Loucy (cell line): Measurements from ENCODE around the gene SLC45A3.

Source experiments
- H2AFZ ChIP-seq: fragments of 200-600 bp; sonication (generic); 2 replicates; pipeline ENCODE4 v1.6.0; 2016; ENCODE audit warnings: antibody characterized with exemption, mild to moderate bottlenecking, low read length, moderate library complexity
- H3F3A ChIP-seq: fragments of 200-600 bp; 2 replicates; pipeline ENCODE4 v1.6.0; 2016; ENCODE audit warnings: antibody characterized with exemption, low read depth, mild to moderate bottlenecking
- H3K27me3 ChIP-seq: fragments of 200-600 bp; sonication (generic); 2 replicates; pipeline ENCODE4 v1.6.1; 2014; ENCODE audit warnings: low read length, mild to moderate bottlenecking; ENCODE audit not compliant: insufficient read depth, poor library complexity, severe bottlenecking
- H3K36me3 ChIP-seq: fragments of 200-600 bp; sonication (generic); 2 replicates; pipeline ENCODE4 v1.6.1; 2016; ENCODE audit warnings: low read length; ENCODE audit not compliant: insufficient read depth
- H3K4me1 ChIP-seq: fragments of 200-600 bp; sonication (generic); 2 replicates; pipeline ENCODE4 v1.5.1; 2014; ENCODE audit warnings: low read length, mild to moderate bottlenecking; ENCODE audit not compliant: insufficient read depth, poor library complexity, severe bottlenecking
- H3K4me2 ChIP-seq: fragments of 200-600 bp; sonication (generic); 2 replicates; pipeline ENCODE4 v1.6.0; 2014; ENCODE audit warnings: antibody characterized with exemption, low read length, low read depth, mild to moderate bottlenecking; ENCODE audit not compliant: poor library complexity, severe bottlenecking
- H3K4me3 ChIP-seq: fragments of 200-600 bp; sonication (generic); 2 replicates; pipeline ENCODE4 v1.5.1; 2014; ENCODE audit warnings: low read length, mild to moderate bottlenecking, mixed read lengths; ENCODE audit not compliant: poor library complexity, severe bottlenecking
- H3K79me2 ChIP-seq: fragments of 200-600 bp; sonication (generic); 2 replicates; pipeline ENCODE4 v1.6.1; 2014; ENCODE audit warnings: low read length; ENCODE audit not compliant: insufficient read depth
- H3K9ac ChIP-seq: fragments of 200-600 bp; sonication (generic); 2 replicates; pipeline ENCODE4 v1.6.0; 2014; ENCODE audit warnings: mild to moderate bottlenecking, low read depth, low read length, moderate library complexity; ENCODE audit not compliant: poor library complexity, severe bottlenecking
- H3K9me2 ChIP-seq: fragments of 200-600 bp; sonication (generic); replicated peaks from 2 replicates; pipeline ENCODE4 v1.6.1; 2016; ENCODE audit warnings: low read depth, low read length, mixed read lengths
- H3K9me3 ChIP-seq: fragments of 200-600 bp; sonication (generic); 2 replicates; pipeline ENCODE4 v1.6.1; 2014; ENCODE audit warnings: mild to moderate bottlenecking, antibody characterized with exemption, low read length, low read depth; ENCODE audit not compliant: insufficient read depth
- H4K20me1 ChIP-seq: fragments of 200-600 bp; sonication (generic); 2 replicates; pipeline ENCODE4 v1.6.0; 2014; ENCODE audit warnings: antibody characterized with exemption, low read length, mild to moderate bottlenecking; ENCODE audit not compliant: insufficient read depth, poor library complexity, severe bottlenecking
- CTCF ChIP-seq: fragments of 200-600 bp; sonication (generic); conservative IDR thresholded peaks from 2 replicates; pipeline ENCODE4 v1.5.1; 2014; ENCODE audit warnings: mild to moderate bottlenecking, antibody characterized with exemption, low read length
- EZH2phosphoT487 ChIP-seq: fragments of 200-600 bp; IDR thresholded peaks from 2 replicates; pipeline ENCODE4 v1.6.1; 2018; ENCODE audit warnings: antibody characterized with exemption, mild to moderate bottlenecking, moderate library complexity, borderline replicate concordance

The SLC45A3 gene

DNA sequence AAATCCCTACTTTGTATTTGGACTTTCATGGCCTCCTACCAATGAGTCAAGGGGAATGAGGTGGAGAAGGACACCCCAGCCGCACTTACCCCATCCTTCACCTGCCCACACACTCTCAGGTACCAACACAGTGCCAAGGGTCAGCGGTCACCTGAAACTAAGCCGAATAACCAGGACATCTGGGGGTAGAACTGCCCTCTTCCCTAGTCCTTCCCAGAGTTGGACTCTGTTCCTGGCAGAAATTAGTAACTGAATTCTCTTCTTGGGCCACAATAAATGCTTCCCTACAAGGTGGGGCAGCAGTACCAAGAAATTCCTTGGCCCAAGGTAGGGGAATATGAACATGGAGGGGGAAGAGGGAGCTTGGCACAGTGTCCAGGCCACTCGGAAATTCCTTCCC, 7.3 kb downstream of the SLC45A3 start:
- Histone ChIP-seq H3K4me3 (no peak overlapping the region), H3K9me3 (no peaks in the 10 kb centered on the region), H2AFZ (no peak overlapping the region), H3K9me2 (no peaks in the 10 kb centered on the region), H3K36me3 (no peaks in the 10 kb centered on the region), H4K20me1 (peaks cover 4% of the 10 kb centered on the region), H3K79me2 (peaks cover 78% of the 10 kb centered on the region), H3K4me1 (peaks cover 53% of the 10 kb centered on the region), H3K9ac (no peak overlapping the region), H3K4me2 (no peak overlapping the region), H3F3A (no peaks in the 10 kb centered on the region), H3K27me3 (no peaks in the 10 kb centered on the region)
- TF ChIP-seq CTCF (no peak), EZH2phosphoT487 (no peak)

DNA sequence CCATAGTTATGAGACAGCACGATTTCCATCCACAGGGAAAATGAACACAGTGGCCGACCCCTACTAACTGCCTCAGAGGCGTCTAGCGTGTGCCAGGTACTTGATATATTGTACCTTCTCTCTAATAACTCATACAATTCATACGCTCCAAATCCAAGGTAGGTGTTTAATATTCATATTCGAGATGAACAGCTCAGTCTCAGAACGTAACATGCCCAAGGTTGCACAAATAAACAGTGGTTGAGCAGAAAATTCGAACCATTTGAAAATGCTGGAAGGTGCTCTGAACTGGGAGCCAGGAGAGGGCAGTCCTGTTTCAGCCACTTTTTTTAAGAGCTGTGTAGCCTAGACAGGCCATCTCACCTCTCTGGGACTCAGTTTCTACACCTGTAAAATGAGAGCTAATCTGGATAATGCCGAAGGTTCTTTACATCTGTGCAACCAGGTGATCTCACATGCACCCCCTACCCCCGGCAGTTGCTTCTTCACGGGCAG, 7.9 kb downstream of the SLC45A3 start:
- H4K20me1 ChIP-seq: no peaks in the 10 kb centered on the region
- TF ChIP-seq CTCF: 0 out of 2 replicates have a peak, but pooled peaks have one; percentile 10
- no peak for TF ChIP-seq EZH2phosphoT487

DNA sequence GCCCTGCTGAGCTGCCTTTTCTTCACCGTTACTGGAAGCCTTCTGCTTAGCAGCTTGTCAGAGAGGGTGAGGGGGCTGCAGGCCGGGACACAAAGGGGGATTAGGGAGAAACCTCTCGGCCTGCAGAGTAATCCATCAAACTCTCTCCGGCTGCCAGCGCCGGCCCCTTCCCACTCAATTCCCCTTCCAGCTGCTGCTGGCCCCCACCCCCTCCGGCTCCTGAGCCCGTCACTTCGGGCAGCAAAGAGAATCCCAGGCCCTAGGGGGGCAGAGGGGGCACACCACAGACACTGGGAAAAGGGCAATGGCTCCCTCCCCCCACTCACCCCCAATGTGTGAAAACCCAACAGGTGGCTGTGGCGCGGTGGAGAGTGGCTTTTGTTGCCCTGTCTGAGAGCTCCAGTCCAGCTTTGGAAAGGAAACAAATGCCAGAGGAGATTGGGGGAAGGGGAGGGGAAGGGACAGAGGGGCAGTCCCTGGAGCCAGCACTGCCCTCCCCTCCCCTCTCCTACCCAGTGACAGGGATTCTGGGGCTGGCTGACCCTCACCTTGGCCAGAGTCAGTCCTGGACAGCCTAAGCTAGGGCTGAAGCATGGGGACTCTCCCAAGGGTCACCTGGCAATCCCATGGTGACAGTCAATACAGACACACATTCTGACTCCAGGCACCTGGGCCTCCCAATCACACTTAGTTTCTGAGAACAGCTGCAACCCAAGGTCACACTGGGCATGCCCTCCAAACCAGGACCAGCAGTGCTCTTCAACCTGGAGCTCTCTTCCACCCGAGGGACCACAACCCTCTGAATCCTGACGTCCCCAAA, 9.5 kb downstream of the SLC45A3 start:
- Histone ChIP-seq H3K4me1 (peaks cover 39% of the 10 kb centered on the region), H3F3A (no peaks in the 10 kb centered on the region), H2AFZ (no peak overlapping the region), H3K4me3 (no peak overlapping the region), H3K9me2 (no peaks in the 10 kb centered on the region), H3K36me3 (no peaks in the 10 kb centered on the region), H3K9ac (peak overlapping the region; percentile 9), H3K27me3 (no peaks in the 10 kb centered on the region), H4K20me1 (no peaks in the 10 kb centered on the region), H3K9me3 (no peaks in the 10 kb centered on the region), H3K79me2 (peaks cover 68% of the 10 kb centered on the region), H3K4me2 (no peak overlapping the region)
- TF ChIP-seq CTCF: no peak
- TF ChIP-seq EZH2phosphoT487: no peak

More for the DNA sequence above, 7.9 kb downstream of the SLC45A3 start:
- Histone ChIP-seq H3K36me3 (no peaks in the 10 kb centered on the region), H3K4me1 (peaks cover 51% of the 10 kb centered on the region), H2AFZ (no peak overlapping the region), H3K9ac (no peak overlapping the region), H3K27me3 (no peaks in the 10 kb centered on the region), H3K9me2 (no peaks in the 10 kb centered on the region), H3K9me3 (no peaks in the 10 kb centered on the region), H3K79me2 (peaks cover 79% of the 10 kb centered on the region), H3K4me3 (no peak overlapping the region), H3F3A (no peaks in the 10 kb centered on the region), H3K4me2 (no peak overlapping the region)
